HG02884 (cell line): ENCODE data around the gene CTF1.

Experiments
- ATAC-seq: cut with Tn5 transposase; IDR thresholded peaks from one replicate; pipeline ENCODE4 v1.9.1; 2021; ENCODE audit warnings: mild to moderate bottlenecking, moderate library complexity; ENCODE audit not compliant: unreplicated experiment

The CTF1 gene

GRCh38 chr16:30904114-30904780 lies 7.8 kb downstream of the CTF1 start:
- ATAC-seq: no peak

GRCh38 chr16:30907064-30907463 lies 10.7 kb downstream of the CTF1 start:
- ATAC-seq: no peak

- ATAC-seq: no peak
These were observed 14.1 kb downstream of the CTF1 start for GRCh38 chr16:30910427-30911029.

- ATAC-seq: no peak
These were observed 16.5 kb downstream of the CTF1 start for GRCh38 chr16:30912794-30913412.

GRCh38 chr16:30914830-30915229 lies 18.4 kb downstream of the CTF1 start:
- no peak for ATAC-seq

- no peak for ATAC-seq
These were observed 22.2 kb downstream of the CTF1 start for GRCh38 chr16:30918614-30919013.

- ATAC-seq: no peak
These were observed 24.5 kb downstream of the CTF1 start for GRCh38 chr16:30920891-30921290.

- no peak for ATAC-seq
These were observed 25.0 kb downstream of the CTF1 start for GRCh38 chr16:30921459-30921747.

GRCh38 chr16:30921748-30922419 lies 25.5 kb downstream of the CTF1 start:
- ATAC-seq: no peak

- peak; percentile 64 for ATAC-seq
These were observed 26.1 kb downstream of the CTF1 start for GRCh38 chr16:30922420-30922959.

GRCh38 chr16:30922960-30923535 lies 26.6 kb downstream of the CTF1 start:
- ATAC-seq: peak; percentile 67

- no peak for ATAC-seq
These were observed 27.2 kb downstream of the CTF1 start, which contains the start of gene FBXL19 for GRCh38 chr16:30923554-30924075. TSS of gene FBXL19 (plus strand) at chr16:30923572. CDS start at chr16:30925755, 2,183 bp downstream.

- ATAC-seq: no peak
These were observed 27.9 kb downstream of the CTF1 start for GRCh38 chr16:30924076-30924912.

- ATAC-seq: no peak
These were observed 28.7 kb downstream of the CTF1 start for GRCh38 chr16:30924913-30925631.

- no peak for ATAC-seq
These were observed 29.2 kb downstream of the CTF1 start for GRCh38 chr16:30925632-30925987.

GRCh38 chr16:30925995-30926811 lies 29.8 kb downstream of the CTF1 start:
- ATAC-seq: no peak

- no peak for ATAC-seq
These were observed 30.7 kb downstream of the CTF1 start for GRCh38 chr16:30926937-30927788.
